Measurements from ENCODE around the gene EMC6. TPM values are rescaled to one million over a fixed set of nuclear protein-coding genes. Genes with fewer than 3 reads are reported as not detected.

Gene EMC6
- total and polyA plus RNA-seq, 8 donors: 15.9 to 37.6 (median 23.0) TPM

- H3K4me1 ChIP-seq: no peaks in the 10 kb centered on the region
- H3K27me3 ChIP-seq: no peaks in the 10 kb centered on the region
- no peak for TF ChIP-seq CTCF (IDR thresholded peaks at IDR 0.05)
- peaks cover 0 to 82% of the 10 kb centered on the region in 2 donors for H3K36me3 ChIP-seq
- no peaks in the 10 kb centered on the region for H3K9me3 ChIP-seq
- intact Hi-C loops (cut with DNase I): no loop called here
- no peak overlapping the region for H3K4me3 ChIP-seq
- H3K27ac ChIP-seq: no peak overlapping the region
- DNase-seq: no peak
- ATAC-seq: no peak
Observed at GRCh38 chr17:3626831-3627768, 41.5 kb upstream of the EMC6 start.

DNA sequence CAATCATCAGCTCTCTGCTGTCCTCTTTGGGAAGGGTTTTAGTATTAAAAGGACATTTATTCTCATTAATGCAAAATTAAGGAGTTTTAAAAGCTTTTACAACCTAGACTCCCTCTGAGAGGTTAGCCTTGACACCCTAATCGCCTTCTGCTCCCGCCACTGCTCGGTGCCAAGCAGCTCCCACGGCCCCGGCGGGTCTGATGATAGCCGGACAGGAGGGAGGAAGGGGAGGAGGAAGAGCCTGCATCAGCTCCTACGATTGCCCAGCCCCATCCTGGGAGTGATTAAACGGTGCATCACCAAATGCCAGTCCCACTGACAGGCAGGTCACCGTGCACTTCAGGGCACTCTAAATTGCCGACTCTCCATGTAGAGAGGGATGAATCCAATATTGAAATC lies 40.8 kb upstream of the EMC6 start:
- TF ChIP-seq CTCF (IDR thresholded peaks at IDR 0.05): no peak
- Histone ChIP-seq H3K9me3 (no peaks in the 10 kb centered on the region), H3K4me1 (no peaks in the 10 kb centered on the region), H3K4me3 (no peak overlapping the region), H3K36me3 (peaks cover 0 to 76% of the 10 kb centered on the region in 2 donors), H3K27ac (no peak overlapping the region), H3K27me3 (no peaks in the 10 kb centered on the region)
- intact Hi-C loops (cut with DNase I): no loop called here
- no peak for DNase-seq
- no peak for ATAC-seq

GRCh38 chr17:3630781-3631180 lies 37.8 kb upstream of the EMC6 start:
- Histone ChIP-seq H3K36me3 (peaks cover 0 to 46% of the 10 kb centered on the region in 2 donors), H3K9me3 (no peaks in the 10 kb centered on the region), H3K27me3 (no peaks in the 10 kb centered on the region), H3K27ac (no peak overlapping the region), H3K4me3 (no peak overlapping the region), H3K4me1 (peaks cover 0 to 17% of the 10 kb centered on the region in 2 donors)
- no peak for TF ChIP-seq CTCF (IDR thresholded peaks at IDR 0.05)
- intact Hi-C loops (cut with DNase I): no loop called here
- DNase-seq (no peak), ATAC-seq (no peak)

GRCh38 chr17:3632287-3632686 lies 36.3 kb upstream of the EMC6 start:
- no peaks in the 10 kb centered on the region for H3K9me3 ChIP-seq
- H3K27ac ChIP-seq: no peak overlapping the region
- ATAC-seq (no peak), DNase-seq (no peak)
- no peak overlapping the region for H3K4me3 ChIP-seq
- intact Hi-C loops (cut with DNase I): no loop called here
- peaks cover 0 to 31% of the 10 kb centered on the region in 2 donors for H3K36me3 ChIP-seq
- TF ChIP-seq CTCF (IDR thresholded peaks at IDR 0.05): no peak
- no peaks in the 10 kb centered on the region for H3K27me3 ChIP-seq
- peaks cover 2 to 24% of the 10 kb centered on the region in 2 donors for H3K4me1 ChIP-seq

DNA sequence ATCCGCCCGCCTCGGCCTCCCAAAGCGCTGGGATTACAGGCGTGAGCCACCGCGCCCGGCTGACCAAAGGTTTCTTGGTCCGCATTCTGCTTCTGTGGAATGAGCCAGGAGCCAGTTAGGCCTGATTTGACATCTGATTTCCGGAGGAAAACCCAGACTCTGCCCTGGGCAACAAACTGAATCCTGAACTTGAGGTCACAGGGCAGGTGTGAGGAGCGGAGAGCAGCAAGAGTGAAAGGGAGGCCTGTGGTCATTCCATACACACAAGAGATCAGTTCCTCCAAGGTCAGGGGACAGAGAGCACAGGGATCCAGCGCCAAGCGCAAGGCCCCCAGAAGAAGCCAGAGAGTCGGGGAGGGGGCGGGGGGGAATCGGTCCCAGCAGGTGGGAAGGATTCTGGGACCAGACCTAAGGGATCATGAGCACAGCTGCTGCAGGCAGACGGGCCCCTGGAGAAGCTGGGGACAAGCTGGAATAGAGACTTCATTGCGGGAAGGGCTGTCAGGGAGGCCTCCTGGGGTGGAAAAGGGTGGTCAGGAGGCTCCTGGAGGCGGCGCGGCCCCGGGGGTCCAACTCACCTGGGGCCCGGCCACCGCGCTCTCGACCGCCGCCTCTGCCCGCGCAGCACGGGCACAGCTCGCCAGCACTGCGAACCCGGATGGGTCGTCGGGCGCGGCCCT lies 33.0 kb upstream of the EMC6 start:
- DNase-seq (no peak), ATAC-seq (peak; percentile 2)
- Histone ChIP-seq H3K27me3 (no peaks in the 10 kb centered on the region), H3K9me3 (no peaks in the 10 kb centered on the region), H3K36me3 (no peaks in the 10 kb centered on the region), H3K4me1 (peaks cover 5 to 42% of the 10 kb centered on the region in 2 donors), H3K4me3 (peak overlapping the region; percentile 97 to 98), H3K27ac (peak overlapping the region; percentile 97 to 99)
- intact Hi-C loops (cut with DNase I): no loop called here
- TF ChIP-seq CTCF (IDR thresholded peaks at IDR 0.05): no peak

All from left lung (tissue), 10 donors.